Ascending aorta (tissue), 2 donors: ENCODE results near the gene RNF213. TPM values are rescaled to one million over a fixed set of nuclear protein-coding genes. Genes with fewer than 3 reads are reported as not detected.

Experiments used
- DNase-seq, 2 donors: peaks; one replicate each; pipeline ENCODE4 v3.0.0-alpha.2; 2019; ENCODE audit warnings: low spot score in 2 of 2
- H3K27ac ChIP-seq, 2 donors: fragments of 200-600 bp; sonication (generic); one replicate each; pipeline ENCODE4 v1.5.1; 2016 to 2017; ENCODE audit warnings: mild to moderate bottlenecking in 1 of 2
- H3K27me3 ChIP-seq: fragments of 200-600 bp; sonication (generic); one replicate; pipeline ENCODE4 v1.5.1; 2017
- H3K36me3 ChIP-seq, 2 donors: fragments of 200-600 bp; sonication (generic); one replicate each; pipeline ENCODE4 v1.5.1; 2016
- H3K4me1 ChIP-seq, 2 donors: fragments of 200-600 bp; sonication (generic); one replicate each; pipeline ENCODE4 v1.5.1; 2016 to 2017; ENCODE audit warnings: mild to moderate bottlenecking in 1 of 2
- H3K4me3 ChIP-seq, 2 donors: fragments of 200-600 bp; sonication (generic); one replicate each; pipeline ENCODE4 v1.5.1; 2016 to 2017; ENCODE audit warnings: mild to moderate bottlenecking in 1 of 2
- H3K9me3 ChIP-seq, 2 donors: fragments of 200-600 bp; sonication (generic); one replicate each; pipeline ENCODE4 v1.5.1; 2016
- CTCF ChIP-seq, 3 experiments: fragments of 200-600 bp in 2 of 3; fragments of 450-650 bp in 1 of 3; sonication (generic) in 2 of 3; IDR thresholded peaks; one replicate each; pipeline ENCODE4 v1.5.1; 2016 to 2019; ENCODE audit warnings: antibody characterized with exemption in 3 of 3, mild to moderate bottlenecking in 1 of 3, moderate library complexity in 1 of 3
- intact Hi-C: fragments of 100-400 bp; cut with DNase I; formaldehyde crosslinking; loops from one replicate; pipeline ENCODE4 v1.15.1; 2023
- total RNA-seq: library from RNA; depleted of rRNA; stranded (reverse); fragments of >200 nt; gene quantifications from one replicate; pipeline ENCODE4 v1.1.0, GENCODE V29; 2016

Gene RNF213
- total RNA-seq, 1 donor from 2014 or later = 155 TPM

GRCh38 chr17:80376531-80376930 is 115.9 kb downstream of the RNF213 start:
- H3K36me3 ChIP-seq = peaks cover 92 to 100% of the 10 kb centered on the region in 2 donors

GRCh38 chr17:80377798-80378197 is 117.1 kb downstream of the RNF213 start:
- DNase-seq = no peak
- H3K36me3 ChIP-seq = peaks cover 88 to 100% of the 10 kb centered on the region in 2 donors
- no peaks in the 10 kb centered on the region for H3K9me3 ChIP-seq

More at GRCh38 chr17:80376531-80376930, 115.9 kb downstream of the RNF213 start:
- Histone ChIP-seq H3K9me3 (no peaks in the 10 kb centered on the region), H3K4me3 (no peak overlapping the region), H3K27me3 (no peaks in the 10 kb centered on the region), H3K4me1 (no peaks in the 10 kb centered on the region), H3K27ac (no peak overlapping the region)
- no peak for TF ChIP-seq CTCF (IDR thresholded peaks at IDR 0.05)
- intact Hi-C loops = no loop called here
- no peak for DNase-seq

GRCh38 chr17:80379348-80379747 is 118.7 kb downstream of the RNF213 start:
- peaks cover 85 to 100% of the 10 kb centered on the region in 2 donors for H3K36me3 ChIP-seq
- TF ChIP-seq CTCF (IDR thresholded peaks at IDR 0.05) = no peak
- no peak overlapping the region for H3K27ac ChIP-seq
- no peak overlapping the region for H3K4me3 ChIP-seq
- no peak for DNase-seq
- H3K4me1 ChIP-seq = no peaks in the 10 kb centered on the region
- intact Hi-C loops = no loop called here
- no peaks in the 10 kb centered on the region for H3K27me3 ChIP-seq
- H3K9me3 ChIP-seq = no peaks in the 10 kb centered on the region

More at GRCh38 chr17:80377798-80378197, 117.1 kb downstream of the RNF213 start:
- Histone ChIP-seq H3K4me3 (no peak overlapping the region), H3K27me3 (no peaks in the 10 kb centered on the region), H3K27ac (no peak overlapping the region), H3K4me1 (no peaks in the 10 kb centered on the region)
- intact Hi-C loops = no loop called here
- no peak for TF ChIP-seq CTCF (IDR thresholded peaks at IDR 0.05)

GRCh38 chr17:80380068-80380467 is 119.4 kb downstream of the RNF213 start:
- Histone ChIP-seq H3K36me3 (peaks cover 87 to 100% of the 10 kb centered on the region in 2 donors), H3K27ac (no peak overlapping the region), H3K9me3 (no peaks in the 10 kb centered on the region), H3K4me1 (no peaks in the 10 kb centered on the region), H3K4me3 (no peak overlapping the region), H3K27me3 (no peaks in the 10 kb centered on the region)
- no peak for TF ChIP-seq CTCF (IDR thresholded peaks at IDR 0.05)
- intact Hi-C loops = no loop called here
- DNase-seq = no peak

- intact Hi-C loops = no loop called here
- H3K4me1 ChIP-seq = no peaks in the 10 kb centered on the region
- H3K27me3 ChIP-seq = no peaks in the 10 kb centered on the region
- H3K36me3 ChIP-seq = peaks cover 87 to 100% of the 10 kb centered on the region in 2 donors
- no peak for TF ChIP-seq CTCF (IDR thresholded peaks at IDR 0.05)
- H3K9me3 ChIP-seq = no peaks in the 10 kb centered on the region
- no peak overlapping the region for H3K4me3 ChIP-seq
- no peak for DNase-seq
- no peak overlapping the region for H3K27ac ChIP-seq
These were observed 119.9 kb downstream of the RNF213 start for GRCh38 chr17:80380555-80381002.

GRCh38 chr17:80381416-80381923 is 120.8 kb downstream of the RNF213 start:
- no peak overlapping the region for H3K27ac ChIP-seq
- no peak for DNase-seq
- no peak overlapping the region for H3K4me3 ChIP-seq
- intact Hi-C loops = no loop called here
- H3K4me1 ChIP-seq = no peaks in the 10 kb centered on the region
- no peak for TF ChIP-seq CTCF (IDR thresholded peaks at IDR 0.05)
- H3K36me3 ChIP-seq = peaks cover 87 to 100% of the 10 kb centered on the region in 2 donors
- H3K27me3 ChIP-seq = no peaks in the 10 kb centered on the region
- H3K9me3 ChIP-seq = no peaks in the 10 kb centered on the region
